HG03442 (cell line): ENCODE measurements around the gene CLEC3A.
"Not testable (repeated sequence)": the region's sequence is repeated elsewhere in the genome, so short reads cannot be mapped to it uniquely, and the experiment has no call there.

Source experiments
- ATAC-seq: cut with Tn5 transposase; IDR thresholded peaks from one replicate; pipeline ENCODE4 v1.9.1; 2021; ENCODE audit warnings: mild to moderate bottlenecking, moderate library complexity; ENCODE audit not compliant: unreplicated experiment

The CLEC3A gene, protein sequence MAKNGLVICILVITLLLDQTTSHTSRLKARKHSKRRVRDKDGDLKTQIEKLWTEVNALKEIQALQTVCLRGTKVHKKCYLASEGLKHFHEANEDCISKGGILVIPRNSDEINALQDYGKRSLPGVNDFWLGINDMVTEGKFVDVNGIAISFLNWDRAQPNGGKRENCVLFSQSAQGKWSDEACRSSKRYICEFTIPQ

DNA sequence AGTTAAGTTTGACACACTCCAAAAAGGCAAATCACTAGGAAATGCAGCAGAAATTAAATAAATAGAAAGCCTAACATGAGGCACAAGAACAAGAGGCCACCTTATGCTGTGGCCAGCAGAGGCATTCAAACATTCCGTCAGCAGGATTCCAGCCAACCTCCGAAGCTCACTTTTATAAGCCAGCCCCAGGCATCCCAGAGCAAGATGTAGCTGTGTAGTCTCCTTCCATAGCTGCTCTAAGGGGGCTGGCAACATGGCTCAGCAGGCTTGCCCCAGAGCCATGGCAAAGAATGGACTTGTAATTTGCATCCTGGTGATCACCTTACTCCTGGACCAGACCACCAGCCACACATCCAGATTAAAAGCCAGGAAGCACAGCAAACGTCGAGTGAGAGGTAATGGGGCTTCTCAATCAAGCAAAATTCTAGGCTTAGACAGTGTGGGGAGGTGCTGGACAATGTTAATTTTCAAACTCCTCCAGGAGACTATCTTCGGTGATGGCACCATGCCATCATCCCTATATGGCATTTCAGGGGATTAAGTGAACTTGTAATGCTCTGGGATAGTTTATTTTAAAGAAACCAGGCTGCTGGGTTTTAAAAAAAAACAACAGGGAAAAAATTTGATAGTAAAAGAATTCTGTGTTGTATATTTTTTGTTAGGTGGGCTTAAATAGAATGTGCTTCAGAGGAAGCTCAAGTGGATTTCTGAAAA is at the start of gene CLEC3A:
TSS of gene CLEC3A (plus strand) at position 202 of the 714 bp plus-strand sequence. CDS start at position 281, 79 bp downstream.
- no peak for ATAC-seq

DNA sequence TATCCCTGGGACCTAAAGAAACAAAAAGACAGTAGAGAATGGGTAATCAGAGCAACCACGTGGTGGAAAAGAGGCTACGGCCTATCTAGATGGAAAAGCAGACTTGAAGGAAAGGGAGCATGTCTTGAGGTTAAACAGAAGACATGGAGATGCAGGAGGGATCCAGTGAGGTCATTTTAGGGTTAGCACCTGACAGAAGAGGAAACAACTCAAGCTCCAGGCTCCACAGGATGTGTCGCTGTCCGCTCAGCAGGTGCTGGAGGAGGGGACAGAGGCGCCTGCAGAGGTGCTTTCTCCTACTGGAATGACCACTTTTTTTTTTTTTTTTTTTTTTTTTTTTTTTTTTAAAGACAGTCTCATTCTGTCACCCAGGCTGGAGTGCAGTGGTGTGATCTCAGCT is 47.5 kb upstream of the CLEC3A start:
- ATAC-seq, result no peak

DNA sequence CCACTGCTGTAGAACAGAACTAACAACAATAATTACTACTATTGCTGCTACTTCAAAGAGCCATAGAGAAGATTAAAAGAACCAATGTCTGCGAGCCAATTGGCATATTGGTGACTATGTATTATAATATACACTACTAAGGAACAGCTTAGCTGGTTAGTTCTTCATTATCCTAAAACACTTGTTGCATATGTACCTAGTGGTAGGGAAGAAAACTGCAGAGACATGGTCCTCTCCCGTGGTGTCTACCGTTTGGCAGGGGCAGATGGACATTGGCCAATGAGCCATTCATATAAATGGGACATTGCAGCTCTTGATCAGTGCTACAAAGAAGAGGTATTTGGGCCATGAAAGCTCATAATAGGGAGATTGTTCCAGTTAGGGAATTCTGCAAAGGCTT is 46.4 kb upstream of the CLEC3A start:
- ATAC-seq, result no peak

DNA sequence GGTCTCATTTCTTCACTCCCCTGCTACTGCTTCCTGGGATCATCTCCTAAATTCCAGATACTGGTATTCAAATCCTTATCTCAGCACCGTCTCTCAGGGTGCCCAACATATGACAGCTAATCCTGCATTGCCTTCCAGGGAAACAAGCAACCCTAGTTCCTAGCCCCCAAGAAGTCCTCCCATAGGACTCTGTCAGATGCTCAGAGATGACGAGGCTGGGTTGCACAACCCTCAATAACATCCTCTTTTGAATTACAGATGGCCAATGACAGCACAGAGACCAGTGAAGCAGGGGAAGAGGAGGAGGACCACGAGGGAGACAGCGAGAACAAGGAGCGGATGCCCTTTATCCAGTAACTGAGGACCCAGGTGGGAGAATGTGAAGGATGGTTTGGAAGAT is 45.0 kb upstream of the CLEC3A start:
- ATAC-seq, result no peak

DNA sequence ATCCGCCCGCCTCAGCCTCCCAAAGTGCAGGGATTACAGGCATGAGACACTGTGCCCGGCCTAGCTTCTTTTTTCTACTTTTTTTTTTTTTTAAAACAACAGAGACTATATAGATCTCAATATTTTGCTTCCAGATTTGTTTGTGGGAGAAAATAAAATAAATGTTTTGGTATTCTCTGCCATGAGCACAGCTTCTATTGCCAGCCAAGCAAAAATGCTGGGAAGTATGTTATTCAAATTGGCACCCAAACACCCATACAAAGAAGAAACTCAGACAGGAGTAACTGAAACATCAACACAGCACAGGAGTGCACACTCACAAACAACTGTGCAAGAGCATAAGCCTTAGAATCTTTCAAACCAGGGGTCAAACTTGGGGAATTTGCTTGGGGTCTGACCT is 37.2 kb upstream of the CLEC3A start:
- ATAC-seq, result no peak

DNA sequence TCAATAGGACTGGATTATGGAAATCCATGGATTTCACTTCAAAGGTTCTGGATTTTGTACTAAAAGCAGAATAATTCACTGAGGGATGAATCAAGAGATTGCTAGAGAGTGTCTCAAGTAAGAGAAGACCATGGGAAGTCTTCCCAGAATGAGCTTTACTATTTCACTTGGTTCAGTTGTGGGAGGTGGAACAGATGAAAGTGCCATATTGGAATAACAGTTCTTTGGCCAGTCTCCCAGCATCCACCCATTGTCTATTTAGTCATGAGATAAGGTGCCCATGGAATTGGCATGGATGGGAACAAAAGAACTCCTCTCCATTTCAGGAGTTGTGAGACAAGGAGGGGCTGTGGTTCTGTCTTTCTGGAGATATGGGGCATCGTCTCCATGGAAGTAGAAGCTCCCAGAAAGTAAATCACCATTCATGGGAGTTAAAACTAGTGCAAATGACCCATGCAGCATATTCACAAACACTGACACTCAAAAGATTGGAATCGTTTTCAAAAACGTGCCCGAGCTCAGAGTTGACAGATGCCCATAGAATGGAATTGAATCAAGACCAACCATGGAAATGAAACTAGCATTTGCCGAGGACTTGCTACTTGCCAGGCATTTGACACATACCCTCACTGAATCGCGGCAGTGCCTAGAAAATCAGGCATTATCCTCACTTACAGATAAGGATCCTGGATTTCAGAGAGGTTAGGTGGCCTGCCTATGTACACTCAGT is 36.2 kb upstream of the CLEC3A start:
- no peak for ATAC-seq

DNA sequence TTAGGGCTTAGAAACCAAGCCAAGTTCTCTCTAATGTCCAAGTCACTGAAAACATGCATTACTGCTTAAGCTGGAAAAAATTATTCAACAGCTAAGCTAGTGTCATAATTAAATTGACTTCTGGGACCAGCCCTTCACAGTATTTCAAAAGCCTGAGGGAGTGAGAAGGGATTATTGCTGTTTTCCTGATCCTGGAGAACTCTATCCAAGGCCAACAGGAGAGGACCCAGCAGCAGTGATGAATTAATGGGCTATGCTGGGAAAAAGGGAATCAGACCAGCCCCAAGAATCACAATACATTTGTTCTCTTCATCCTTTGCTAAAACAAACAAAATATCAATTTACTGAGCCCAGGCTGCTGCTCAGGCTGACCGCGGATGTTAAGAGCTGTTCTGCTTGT is 34.5 kb upstream of the CLEC3A start:
- no peak for ATAC-seq

DNA sequence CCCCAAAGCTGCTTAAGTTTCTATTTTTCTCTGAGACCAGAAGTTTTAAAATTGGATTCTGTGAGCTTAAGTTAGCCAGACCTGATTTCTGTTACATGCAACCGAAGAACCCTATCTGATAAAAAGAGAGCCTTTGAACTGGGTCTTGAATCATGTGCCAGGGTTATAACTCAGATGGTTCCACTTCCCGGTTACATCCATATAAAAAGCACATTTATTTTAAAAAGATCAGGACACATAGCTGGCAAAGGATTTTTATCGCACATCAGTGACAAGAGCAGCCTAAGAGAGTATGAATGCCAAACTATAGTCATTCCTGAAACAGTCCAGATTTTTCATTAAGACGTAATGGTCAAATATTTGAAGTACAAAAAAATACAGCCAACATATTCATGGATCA is 32.5 kb upstream of the CLEC3A start:
- ATAC-seq, result no peak

DNA sequence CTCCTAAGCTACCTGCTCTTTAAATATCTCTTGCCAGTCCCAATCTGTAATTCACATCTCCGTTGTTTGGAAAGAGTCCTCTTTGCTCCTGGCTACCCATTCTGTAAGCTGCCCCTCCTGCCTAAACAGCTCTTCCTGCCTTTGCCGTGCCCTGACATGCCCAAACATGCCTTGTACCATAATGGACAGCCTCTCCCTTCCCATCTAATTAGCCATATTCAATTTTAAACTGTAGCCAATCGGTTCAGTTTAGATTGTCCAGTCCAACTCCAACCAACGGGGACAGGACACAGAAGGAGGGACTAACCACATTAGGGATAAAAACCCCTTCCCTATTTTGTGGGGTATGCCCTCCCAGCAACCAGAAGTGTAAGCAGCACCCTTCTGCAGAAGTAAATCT is 30.6 kb upstream of the CLEC3A start:
- no peak for ATAC-seq

DNA sequence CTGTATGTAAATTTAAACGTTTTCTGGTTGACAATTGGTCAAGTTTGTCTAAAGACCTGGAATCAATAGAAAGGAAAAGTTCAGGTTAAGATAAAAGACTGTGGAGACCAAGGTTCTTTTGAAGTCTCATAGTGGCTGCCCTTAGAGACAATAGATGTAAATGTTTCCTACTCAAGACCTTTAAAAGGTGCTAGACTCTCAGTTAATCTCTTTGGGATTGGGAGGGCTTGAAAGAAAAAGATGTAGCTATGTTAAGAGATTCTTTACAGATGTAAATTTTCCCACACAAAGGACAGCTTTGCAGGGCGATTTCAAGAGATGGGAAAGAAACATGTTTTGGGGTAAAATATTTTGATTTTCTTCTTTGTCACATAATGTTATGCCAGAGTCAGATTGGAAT is 30.0 kb upstream of the CLEC3A start:
- ATAC-seq, result not testable (repeated sequence)

DNA sequence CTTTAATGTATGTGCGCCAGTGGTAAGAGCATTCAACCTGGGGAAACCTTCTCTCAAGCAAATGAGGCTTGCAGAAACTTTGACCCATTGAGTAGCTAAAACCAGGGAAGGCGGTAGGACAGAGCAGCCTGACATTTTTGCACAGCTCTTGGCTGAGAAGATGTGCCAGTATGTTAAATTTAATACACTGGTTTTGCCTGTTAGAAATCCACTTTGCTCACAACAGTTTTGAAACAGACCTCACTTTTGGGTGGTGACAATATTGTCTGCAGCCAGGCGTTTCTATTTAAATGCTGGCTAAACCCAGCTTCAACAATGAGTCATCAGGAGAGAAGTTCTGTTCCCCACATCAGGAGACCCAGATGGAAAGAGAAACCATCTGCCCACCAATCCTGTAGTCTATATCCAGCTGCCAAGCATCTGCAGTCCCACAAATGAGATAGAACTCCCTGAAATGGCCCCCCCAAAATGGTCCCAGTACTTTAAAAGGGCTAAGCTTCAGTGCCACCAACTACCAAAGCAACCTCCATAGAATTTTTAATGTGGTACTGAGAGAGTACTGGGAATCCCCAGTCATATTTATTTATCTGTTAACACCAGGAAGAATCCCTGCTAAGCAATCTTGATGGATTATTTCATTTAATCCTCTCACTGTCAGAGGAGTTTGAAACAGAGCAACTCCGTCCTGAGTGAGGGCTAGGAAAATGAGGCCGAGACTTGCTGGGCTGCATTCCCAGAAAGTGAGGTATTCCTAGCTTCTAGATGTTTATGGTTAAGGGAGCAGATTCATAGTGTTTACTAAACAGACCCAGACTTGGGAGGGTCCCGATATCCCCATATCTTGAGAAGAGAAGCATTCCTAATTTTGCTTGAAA is 29.0 kb upstream of the CLEC3A start:
- peak; percentile 77 for ATAC-seq

DNA sequence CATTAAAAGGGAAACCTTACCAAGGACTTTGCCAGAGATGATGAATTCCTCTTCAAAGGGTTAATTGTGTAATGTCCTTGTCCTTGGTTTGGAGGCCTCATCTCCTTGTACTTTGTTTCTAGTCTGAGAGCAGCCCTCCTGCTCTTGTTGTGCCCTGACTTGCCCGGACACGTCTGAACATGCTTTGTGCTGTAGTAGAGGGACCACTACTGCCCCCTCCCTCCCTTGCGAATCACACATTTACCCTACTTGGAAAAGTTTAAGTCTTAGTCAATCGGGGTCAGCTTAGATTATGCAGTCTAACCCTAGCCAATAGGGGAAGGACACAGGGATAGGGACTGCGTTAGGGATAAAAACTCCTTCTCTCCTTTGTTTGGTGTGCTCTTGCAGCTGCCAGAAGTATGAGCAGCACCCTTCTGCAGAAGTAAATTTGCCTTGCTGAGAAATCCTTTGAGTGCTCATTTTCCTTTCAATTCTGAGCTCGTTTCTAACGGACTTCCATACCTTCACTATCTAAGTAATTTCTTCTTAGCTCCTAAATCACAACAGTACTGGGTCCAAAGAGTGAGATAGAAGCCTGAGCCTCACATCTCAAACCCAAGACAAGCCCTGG is 26.4 kb upstream of the CLEC3A start:
- no peak for ATAC-seq

DNA sequence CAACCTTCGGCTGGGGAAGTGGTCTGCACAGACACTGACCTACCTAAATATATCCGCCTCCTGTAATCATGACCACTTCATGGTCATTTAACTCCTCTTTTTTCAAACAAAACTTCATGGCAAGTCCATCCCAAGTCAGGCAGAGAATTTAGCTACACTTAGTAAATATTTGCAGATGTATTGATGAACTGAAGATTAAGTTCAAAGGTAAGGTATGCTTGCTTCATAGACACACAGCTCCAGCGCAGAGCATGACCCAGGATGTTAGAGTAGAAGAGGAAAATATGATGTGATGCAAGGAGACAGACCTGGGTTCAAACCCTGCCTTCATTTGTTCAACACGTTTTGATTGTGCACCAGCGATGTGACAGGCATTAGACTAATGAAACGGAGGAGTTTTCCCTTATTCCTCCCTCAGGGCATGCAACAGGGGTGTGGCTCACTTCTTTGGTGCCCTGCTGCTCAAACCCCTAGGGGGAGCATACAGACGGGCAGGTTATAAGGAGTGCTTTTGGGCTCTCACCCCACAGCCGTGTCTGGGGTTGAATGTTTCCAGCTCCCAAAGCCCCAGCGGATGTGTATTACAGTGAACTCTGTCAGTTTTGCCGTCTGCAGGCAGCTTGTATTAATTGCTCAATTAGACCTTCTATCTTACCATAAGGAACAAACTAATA is 23.9 kb upstream of the CLEC3A start:
- no peak for ATAC-seq

DNA sequence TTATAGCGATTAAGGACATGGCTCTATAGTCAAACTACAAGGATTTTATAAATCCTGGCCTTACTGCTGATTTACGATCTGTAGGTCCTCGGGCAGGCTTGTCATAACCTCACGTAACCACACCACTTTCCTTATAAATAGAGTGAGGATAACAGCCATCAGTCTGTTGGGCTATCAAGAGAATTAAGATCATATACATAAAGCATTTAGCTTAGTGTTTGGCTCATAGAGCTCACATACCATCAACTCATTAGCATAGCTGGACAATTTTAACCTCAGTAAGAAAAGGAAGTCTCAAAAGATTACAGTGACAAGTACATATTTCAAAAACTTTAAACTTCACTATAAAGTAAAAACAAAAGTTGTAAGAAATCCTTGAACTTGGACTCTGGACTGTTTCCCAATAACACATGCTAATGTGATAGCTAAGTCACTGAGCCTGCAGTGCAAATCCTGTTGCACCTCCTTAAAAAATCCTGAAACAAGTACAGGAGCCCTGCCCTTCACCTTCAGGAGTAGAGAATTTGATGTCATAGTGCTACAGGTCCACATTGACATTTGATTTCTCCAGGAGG is 20.8 kb upstream of the CLEC3A start:
- ATAC-seq, result no peak

DNA sequence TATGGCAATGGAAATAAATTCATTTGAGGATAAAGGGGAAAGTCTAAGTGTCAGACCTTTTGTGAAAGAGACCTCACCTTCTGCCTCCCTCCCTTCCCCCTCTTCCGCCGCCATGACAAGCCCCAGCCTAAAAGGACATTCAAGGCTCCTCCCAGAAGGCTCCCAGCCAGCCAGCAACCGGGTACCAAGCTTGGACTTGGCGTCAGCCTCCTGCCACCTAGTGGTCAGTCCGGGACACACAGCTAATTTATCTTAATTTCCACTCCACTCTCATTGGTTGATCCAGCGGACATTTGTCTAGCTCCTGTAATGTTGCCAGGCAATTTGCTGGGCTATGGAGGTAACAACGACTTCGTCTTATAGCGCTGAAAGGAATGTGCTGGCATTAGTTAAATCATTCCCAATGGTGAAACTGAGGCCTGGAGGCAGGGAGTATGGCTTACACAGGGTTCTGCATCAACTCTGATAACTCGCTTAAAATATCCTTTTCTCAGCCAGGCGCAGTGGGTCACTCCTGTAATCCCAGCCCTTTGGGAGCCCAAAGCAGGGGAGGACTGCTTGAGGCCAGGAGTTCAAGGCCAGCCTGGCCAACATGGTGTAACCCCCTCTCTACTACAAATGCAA is 19.3 kb upstream of the CLEC3A start:
- ATAC-seq, result peak; percentile 99

DNA sequence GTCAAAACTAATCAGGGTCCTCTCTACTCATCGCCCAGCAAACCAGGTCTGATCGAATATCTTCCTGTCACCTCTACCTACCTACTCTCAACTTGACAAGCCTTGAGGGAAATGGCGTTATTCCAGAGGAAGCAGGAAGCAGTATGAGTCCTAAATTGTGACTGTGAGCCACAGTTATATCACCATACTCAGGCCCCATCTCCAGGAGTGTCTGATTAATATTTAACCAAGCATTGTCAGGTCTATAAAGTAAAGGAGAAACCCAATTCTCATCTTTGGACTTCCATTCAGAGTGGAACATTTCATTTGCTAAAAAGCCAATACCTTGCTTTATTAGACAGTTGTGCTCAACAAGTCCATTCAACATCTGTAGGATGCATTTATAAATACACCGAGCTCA is 17.8 kb upstream of the CLEC3A start:
- no peak for ATAC-seq

DNA sequence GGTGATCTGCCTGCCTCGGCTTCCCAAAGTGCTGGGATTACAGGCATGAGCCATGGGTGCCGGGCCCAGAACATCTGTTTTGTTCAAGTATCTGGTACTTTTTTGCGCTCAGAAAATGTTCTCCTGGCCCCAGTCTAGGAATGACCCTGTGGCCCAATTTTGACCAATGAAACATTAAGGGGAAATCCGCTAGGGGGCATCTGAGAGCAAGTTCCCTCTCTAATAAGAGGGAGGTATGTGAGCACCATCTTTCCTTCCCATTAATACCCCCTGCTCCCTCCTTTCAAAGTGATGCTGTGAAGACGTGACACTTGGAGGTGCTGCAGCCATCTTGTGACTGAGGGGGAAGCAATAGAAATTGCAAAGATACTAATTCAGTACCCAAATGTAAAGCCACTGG is 16.5 kb upstream of the CLEC3A start:
- ATAC-seq, result no peak

DNA sequence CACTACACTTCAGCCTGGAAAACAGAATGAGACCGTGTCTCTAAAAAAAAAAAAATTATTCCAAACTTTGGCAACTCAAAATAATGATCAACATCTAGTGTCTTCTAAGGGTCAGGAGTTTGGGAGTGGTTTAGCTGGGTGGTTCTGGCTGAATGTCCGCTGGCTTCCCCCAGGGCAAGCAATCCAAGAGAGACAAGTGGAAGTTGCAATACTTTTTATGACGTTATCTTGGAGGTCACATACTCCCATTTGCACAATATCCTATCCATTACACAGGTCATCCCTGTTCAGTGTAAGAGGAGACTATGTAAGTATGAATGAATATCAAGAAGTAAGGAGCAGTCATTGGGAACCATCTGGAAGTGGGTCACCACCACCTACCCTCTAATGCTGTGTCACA is 15.2 kb upstream of the CLEC3A start:
- no peak for ATAC-seq

DNA sequence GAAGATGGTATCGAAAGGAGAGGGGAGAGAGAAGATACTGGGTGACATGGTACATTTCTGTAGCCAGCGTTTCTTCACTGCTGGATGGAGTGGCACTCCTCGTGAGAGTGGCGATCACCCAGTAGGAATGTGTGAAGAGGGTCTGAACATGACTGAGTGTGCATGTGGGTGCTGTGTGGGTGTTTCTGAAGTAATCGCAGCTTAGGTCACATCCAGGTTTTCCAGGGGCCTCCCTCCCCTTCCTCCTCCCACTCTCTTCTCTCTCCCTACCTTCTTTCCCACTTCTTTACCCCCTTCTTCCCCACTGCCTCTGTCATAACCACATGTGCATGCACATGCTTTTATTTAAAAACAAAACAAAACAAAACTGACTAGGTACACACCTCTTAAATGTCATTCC is 1.8 kb downstream of the CLEC3A start:
- no peak for ATAC-seq
